NCI-H2029 treated with DMSO at 0.1 percent for 48 hours (cell line): ENCODE measurements around the gene KRTAP27-1.

Experiments
- DNase-seq: peaks from one replicate; lab custom pipeline; 2025; lab: John Stamatoyannopoulos, UW

Gene KRTAP27-1

DNA sequence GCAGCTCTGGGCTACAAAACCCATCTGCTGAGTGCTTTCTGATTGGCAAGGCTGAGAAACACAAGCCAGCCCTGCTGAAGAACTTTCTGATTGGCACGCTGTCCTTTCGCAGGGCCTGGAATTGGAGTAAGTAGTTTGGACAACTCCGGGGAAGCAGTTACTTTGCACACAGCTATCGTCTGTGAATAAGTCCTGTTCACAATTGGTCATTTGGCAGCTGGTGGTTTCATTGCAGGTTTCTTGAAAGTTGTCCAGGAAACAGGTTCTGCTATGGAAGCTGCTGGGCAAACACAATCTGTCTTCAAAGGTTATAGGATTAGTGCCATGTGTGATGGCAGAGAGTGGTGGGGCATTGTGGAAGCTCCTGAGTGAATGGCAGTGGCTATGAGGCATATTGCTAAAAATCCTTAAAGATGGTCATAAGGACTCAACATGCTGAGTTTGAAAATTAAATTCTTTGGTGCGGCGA is at the start of gene KRTAP27-1:
KRTAP27-1 (minus strand) TSS at position 419 of the 469 bp plus-strand sequence; CDS start at position 393, 26 bp downstream.
- no peak for DNase-seq

GRCh38 chr21:30382201-30382600 is 44.7 kb upstream of the KRTAP27-1 start:
- DNase-seq: no peak

DNA sequence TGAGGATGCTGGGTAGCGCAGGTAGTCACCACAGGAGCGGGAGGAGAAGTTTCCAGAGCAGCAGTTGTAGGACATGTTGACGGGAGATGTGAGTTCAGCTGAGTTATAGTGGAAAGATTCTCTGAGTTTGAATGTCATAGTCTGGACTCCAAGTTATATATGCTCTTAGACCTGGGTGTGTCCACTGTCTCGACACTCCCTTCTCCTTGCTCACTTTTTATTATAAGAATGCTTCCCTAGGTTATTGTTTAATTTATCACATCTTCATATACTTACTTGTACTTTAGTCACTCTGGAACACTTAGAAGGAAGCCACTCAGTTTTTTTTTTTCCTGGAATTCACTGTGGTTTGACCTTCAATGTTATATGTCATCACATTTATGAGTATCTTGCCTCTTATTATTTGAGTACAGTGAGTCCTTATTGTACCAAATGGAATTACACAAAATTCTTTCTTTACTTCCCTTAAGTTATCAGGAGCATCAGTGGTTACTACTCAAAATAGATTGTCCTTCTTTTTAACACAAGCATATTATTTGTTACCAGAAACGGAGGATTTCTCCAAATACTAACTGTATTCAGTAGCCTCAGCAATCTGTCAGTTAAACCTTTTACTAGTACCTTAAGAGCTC is 34.8 kb upstream of the KRTAP27-1 start, which contains the start of gene KRTAP13-2:
KRTAP13-2 (minus strand) TSS at position 133 of the 632 bp plus-strand sequence; CDS start at position 75, 58 bp downstream.
- DNase-seq: no peak

GRCh38 chr21:30355906-30356305 is 18.4 kb upstream of the KRTAP27-1 start:
- no peak for DNase-seq

DNA sequence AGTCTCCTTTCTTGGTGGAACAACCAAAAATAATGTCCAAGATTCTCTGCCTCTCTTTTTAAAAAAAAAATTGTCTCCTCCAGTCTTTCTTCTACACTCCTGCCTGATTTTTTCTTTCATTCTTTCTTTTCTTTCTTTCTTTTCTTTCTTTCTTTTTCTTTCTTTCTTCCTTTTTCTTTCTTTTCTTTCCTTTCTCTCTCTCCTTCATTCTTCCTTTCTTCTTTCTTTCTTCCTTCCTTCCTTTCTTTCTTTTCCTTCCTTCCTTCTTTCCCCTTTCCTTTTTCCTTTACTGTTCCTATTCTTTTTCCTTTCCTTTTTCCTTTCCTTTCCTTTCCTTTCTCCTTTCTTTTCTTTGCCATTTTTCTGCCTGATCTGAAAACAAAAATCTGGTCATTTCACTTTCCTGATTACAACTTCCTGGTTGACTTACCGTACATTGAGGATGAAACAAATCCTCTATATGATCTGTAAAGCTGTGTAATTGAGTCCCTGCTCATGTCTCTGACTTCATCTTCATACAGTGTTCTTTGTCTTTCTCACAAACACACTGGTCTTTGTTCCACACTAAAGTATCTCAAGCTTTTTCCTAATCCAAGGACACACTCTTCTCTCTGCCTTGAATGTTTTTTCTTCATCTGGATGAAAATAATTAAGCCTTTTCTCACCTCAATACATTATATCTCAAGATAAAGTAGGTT is 17.0 kb upstream of the KRTAP27-1 start:
- no peak for DNase-seq

DNA sequence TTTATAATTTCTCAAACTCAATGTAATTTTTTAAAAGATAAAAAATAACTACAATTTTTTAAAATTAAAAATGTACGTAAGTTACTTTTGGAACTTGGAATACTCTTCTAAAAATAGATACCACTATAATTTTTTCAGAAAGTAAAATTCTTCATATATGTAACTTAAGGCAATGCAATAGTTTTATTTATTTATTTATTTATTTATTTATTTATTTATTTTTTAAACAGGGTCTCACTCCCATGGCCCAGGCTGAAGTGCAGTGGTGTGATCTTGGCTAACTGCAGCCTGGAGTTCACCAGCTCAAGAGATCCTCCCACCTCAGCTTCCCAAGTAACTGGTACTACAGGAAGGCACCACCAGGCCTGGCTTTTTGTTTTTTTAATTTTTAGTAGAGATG is 14.0 kb upstream of the KRTAP27-1 start:
- no peak for DNase-seq

DNA sequence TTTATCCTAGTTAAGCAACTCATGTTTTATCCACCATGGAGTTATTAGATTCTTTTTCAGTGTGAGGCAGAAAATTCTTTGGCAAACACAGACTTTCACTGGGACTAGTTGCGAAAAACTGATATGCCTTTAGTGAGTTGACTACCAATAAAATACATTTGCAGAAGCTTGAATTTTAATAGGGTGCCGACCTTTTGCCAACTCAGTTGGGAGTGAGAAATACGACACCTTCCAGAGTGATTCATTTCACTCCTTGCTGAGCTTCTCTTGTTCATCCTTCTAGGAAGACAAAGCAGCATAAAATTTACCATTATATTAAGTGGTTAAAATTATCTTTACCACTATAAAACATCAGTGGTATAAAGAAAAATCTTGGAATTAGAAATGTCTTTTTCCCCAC is 12.1 kb upstream of the KRTAP27-1 start:
- DNase-seq: no peak

DNA sequence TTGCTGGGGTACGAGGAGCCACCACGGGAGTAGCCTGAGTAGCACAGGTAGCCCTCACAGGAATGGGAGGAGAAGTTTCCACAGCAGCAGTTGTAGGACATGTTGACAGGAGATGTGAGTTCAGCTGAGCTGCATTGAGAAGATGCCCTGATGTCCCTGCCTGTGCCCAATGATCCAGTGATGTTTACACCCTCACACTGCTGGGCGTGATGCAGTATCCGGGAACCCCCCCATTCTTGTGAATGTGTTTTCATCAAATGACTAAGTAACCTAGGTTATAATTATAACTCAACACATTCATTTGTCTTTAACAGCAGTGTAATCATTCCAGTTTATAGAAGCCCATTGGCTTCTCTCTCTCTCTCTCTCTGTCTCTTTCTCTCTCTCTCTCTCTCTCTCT is 11.0 kb upstream of the KRTAP27-1 start, which contains the start of gene KRTAP23-1:
KRTAP23-1 (minus strand) TSS at position 101 of the 400 bp plus-strand sequence; CDS start at position 101, 0 bp downstream.
- no peak for DNase-seq

DNA sequence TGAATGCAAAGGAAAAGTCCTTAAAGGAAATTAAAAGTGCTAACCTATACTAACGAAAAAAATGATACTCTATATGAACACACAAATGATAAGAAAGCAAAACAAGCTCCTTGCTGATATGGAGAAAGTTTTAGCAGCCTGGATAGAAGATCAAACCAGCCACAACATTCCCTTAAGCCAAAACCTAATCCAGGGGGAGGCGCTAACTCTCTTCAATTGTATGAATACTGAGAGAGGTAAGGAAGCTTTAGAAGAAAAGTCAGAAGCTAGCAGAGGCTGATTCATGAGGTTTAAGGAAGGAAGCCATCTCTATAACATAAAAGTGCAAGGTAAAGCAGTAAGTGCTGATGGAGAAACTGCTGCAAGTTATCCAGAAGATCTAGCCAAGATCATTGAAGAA is 7.5 kb upstream of the KRTAP27-1 start:
- no peak for DNase-seq

DNA sequence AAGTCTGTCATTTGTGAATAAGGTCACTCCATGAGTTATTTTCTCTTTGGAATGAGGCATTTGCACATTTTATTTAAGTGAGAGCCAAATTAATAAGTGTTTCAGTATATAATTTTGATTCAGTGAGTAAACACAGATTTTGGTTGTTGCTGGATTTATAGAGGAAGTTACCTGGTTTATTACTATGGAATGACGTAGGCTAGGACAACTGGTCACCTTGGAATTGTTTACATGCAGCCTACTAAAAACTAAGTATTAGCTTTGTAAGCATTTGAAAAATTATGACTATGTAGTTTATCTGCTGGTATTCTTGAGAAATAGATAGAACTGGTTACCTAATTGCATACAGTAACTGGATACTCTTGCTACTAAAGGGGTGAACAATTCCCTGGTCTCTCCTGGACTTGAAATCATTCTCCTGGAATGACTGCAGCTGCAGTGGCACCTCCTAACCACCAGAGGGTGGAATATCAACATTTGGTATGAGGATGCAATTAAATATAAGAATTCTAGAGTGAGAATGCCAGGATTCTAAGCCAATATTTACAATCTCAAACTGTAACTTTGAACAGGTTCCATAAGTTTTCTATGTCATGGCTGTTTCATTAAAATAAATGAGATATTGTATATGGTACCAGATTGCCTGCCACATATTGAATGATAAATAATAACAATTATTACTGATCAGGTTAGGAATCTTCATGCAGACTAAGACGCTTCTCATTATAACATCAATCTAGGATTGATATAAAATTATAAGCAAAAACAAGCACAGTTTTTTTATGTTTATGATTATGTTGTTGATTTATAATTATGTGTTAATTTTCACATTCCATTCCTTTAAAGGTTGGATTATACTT is 3.5 kb upstream of the KRTAP27-1 start:
- DNase-seq: peak; percentile 1

GRCh38 chr21:30338717-30339116 is 1.2 kb upstream of the KRTAP27-1 start:
- DNase-seq: no peak

DNA sequence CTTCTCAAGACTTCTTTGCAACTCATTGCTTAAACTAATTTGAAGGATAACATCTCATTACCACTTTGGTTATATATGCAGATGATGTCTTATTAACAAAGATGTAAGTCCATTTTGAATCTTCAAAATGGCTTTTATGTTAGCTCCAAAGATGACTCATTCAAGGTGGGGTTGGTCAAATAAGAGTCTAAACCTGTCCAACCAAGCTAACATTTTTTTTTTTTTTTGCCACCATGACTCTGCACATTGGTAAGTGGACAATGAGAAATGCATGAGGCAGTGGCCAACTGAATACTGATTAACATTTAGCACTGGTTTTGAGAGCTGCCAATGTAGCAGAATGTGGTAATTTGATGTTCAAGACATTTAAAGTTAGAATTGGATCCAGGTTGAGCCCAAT is 278 bp upstream of the KRTAP27-1 start:
- DNase-seq: no peak

GRCh38 chr21:30336596-30336995 is 898 bp downstream of the KRTAP27-1 start:
- no peak for DNase-seq

DNA sequence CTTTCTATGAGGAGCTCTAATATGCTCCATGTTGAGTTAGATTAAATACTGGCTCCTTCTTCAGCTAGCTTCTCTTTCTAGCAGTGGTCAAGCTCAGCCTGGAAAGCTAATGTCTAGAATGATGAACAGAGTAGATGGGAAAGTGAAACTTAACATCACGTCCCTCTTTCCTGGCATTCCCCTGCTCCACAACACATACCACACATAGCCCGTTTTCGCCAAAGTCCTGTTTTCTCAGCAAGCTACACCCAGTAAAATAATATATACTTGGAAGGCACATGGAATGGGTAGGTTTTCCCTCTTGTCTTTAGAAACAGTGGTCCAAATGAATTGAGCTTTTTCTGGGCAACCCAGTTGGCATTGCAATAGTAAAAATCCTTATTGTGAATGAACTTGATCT is 3.8 kb downstream of the KRTAP27-1 start:
- DNase-seq: no peak

DNA sequence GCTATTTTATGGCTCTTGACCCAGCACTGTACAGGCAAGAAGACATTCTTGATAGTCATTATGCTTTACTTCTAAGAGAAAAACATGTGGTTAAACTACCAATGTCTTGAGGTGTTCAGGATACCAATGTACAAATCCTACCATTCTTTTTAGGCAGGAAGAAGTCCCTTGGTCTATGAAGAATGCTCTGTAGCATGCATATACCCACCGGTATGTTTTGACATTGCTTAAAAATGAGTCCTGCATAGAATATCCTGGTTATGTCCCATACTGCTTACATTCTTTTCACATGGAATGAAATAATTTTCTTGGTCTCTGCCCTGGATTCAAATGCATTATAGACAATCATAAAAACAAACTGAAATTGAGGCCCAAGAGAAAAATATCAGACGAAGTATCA is 4.8 kb downstream of the KRTAP27-1 start:
- no peak for DNase-seq

- no peak for DNase-seq
These were observed 8.2 kb downstream of the KRTAP27-1 start for GRCh38 chr21:30329203-30329875.

- no peak for DNase-seq
These were observed 11.1 kb downstream of the KRTAP27-1 start for GRCh38 chr21:30326390-30326789.

DNA sequence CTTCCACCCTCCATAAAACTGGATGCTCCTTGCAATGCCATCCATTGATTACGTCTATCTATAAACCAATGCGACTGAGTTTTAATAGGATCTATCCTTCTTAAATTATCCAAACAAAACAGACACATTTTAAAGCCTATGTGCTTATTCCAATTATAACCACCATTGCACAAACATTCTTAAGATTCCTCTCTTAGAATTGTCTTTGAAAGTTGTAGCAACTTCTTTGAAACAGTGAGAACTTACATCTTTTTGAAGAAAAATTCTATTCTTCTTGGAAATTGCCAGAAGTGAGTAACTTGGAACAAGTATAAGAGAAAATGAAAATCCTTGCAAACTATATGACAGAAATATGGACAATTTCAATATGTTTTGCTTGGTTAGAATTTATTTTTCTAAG is 17.3 kb downstream of the KRTAP27-1 start, which contains the start of gene KRTAP26-1:
KRTAP26-1 (minus strand) TSS at position 101 of the 400 bp plus-strand sequence. CDS start 280 bp downstream, outside the sequence.
- no peak for DNase-seq

DNA sequence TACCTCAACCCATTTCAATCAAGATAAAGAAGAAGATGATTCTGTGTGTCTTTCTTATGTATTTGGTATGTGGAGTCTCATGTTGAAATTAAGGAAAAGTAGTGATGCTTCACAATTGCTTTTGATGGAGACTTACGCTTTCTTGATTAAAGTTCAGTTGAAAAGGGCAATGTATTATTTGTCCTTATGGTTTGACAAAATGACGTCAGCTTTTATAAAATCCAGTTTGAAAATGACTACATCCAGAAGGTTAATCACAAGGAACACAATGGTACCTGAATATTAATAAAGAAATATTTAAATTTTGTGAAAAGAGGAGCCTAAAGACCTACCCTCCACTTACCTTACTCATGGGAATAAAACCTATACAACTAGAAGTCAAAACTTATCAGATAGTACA is 21.8 kb downstream of the KRTAP27-1 start:
- DNase-seq: no peak

DNA sequence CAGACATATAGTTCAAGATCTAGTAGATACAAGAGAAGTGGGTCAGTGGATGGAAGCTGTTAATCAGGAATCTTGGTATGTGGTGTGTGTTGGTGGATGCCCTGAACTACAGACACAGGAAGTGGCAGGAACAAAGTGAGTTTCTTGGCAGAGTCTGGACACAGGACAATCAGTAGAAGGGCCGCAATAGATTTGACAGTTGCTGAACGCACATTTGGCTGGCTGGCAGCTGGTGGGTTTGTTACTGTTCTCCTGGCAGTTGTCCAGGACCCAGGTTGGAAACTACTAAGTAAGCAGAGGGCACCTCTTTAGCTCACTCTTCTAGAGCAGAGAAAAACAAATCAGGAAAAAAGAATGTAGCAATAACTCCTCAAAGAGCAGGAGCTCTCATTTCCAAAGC is 30.6 kb downstream of the KRTAP27-1 start:
- DNase-seq: no peak

- DNase-seq: no peak
These were observed 32.4 kb downstream of the KRTAP27-1 start for GRCh38 chr21:30305136-30305535.

DNA sequence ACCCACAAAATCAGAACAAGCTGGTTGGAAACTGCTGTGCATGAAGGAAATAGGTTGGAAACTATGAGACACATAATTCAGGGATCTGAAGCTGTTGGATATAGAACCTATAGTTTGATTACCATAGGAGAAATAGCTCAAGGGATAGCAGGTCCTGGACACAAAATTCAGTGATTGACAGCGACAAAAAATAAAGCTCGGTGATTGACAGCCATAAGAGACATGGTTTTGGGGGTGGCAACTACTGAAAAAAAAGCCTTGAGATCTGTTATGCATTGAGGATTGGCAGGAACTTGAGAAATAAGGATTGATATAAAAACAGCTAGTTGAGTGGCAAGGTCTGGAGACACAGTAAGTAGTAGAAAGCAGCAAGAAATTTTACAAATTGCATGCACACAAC is 48.3 kb downstream of the KRTAP27-1 start, which contains the start of gene KRTAP25-1:
KRTAP25-1 (minus strand) TSS at position 300 of the 400 bp plus-strand sequence; CDS start at position 276, 24 bp downstream.
- DNase-seq: no peak
